Stimulated activated CD8-positive, alpha-beta memory T cell treated with anti-CD3 and anti-CD28 coated beads, Interleukin-15, amount 100 ng/mL, for 4 hours (primary cell): ENCODE results near the gene GMPPB.
"Not testable (repeated sequence)": the region's sequence is repeated elsewhere in the genome, so short reads cannot be mapped to it uniquely, and the experiment has no call there.

Experiments
- DNase-seq, 2 donors: peaks; one replicate each; pipeline ENCODE4 v3.0.0-alpha.2; 2020; ENCODE audit warnings: low read depth in 2 of 2

GMPPB gene

GRCh38 chr3:49689908-49690624 is 33.7 kb downstream of the GMPPB start:
- not testable (repeated sequence) for DNase-seq

DNA sequence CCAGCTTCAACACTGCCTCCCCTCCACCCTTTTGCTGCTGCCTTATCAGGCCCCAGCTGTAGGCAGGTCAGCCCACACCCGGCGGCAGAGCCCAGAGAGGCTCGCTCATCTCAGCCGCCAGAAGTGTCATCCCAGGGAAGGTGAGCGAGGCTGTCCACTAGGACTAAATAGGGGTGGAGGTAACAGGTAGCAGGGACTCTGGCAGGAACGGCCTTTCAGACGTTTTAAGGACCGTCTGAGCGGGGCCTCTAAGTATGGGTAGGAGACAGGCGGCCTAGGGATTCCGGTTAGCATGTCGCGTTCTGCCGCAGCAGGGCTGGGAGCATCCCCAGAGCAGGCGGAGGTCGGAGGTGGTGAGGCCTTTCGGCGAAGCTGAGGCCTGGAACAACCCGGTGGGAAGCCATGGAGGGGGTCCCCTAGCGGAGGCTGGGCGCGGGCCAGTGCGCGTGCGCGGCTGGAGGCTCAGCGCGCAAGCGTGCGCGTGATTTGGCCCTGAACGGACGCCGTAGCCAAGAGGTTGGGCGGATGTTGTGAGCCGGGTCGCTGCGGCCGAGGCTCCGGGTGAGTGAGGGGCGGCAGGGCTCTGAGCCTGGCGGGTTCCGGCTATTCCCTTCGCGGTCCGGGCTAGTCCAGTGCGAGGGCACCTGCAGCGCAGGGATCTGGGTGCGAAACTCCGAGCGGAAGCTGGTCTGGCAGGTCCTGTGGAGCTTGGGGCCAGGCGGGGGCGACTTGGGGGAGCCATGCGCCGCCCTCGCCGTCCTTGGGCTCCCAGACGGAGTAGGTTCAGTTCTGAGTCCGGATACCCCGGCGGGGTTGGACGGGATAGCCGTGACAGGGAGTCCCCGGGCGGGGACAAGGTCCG is 34.5 kb downstream of the GMPPB start, which contains the start of the genes MST1 and RNF123:
TSS of gene MST1 (minus strand) at position 429 of the 862 bp plus-strand sequence. CDS start 783 bp downstream, outside the sequence.
TSS of gene RNF123 (plus strand) at position 512 of the 862 bp plus-strand sequence. CDS start 1,609 bp downstream, outside the sequence.
- peak; percentile 80 to 82 for DNase-seq

GRCh38 chr3:49688338-49689045 is 35.3 kb downstream of the GMPPB start:
- DNase-seq: not testable (repeated sequence)

DNA sequence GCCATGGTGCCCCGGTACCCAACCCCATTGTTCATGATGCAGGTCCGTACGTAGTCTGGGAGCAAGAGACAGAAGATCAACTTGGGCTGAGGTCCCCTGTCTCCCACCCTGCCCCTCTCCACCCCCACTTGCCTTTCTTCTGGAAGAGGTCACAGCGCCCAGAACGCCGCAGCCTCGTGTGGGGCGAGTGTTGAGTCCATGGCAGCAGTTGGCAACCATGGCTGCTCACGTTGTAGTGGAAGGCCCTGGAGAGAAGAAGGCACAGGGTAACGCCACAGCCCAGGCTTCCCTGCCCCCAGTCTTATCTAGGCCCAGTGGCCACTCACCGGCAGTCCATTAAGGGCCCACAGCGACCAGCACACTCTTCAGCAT is 36.3 kb downstream of the GMPPB start:
- not testable (repeated sequence) for DNase-seq

DNA sequence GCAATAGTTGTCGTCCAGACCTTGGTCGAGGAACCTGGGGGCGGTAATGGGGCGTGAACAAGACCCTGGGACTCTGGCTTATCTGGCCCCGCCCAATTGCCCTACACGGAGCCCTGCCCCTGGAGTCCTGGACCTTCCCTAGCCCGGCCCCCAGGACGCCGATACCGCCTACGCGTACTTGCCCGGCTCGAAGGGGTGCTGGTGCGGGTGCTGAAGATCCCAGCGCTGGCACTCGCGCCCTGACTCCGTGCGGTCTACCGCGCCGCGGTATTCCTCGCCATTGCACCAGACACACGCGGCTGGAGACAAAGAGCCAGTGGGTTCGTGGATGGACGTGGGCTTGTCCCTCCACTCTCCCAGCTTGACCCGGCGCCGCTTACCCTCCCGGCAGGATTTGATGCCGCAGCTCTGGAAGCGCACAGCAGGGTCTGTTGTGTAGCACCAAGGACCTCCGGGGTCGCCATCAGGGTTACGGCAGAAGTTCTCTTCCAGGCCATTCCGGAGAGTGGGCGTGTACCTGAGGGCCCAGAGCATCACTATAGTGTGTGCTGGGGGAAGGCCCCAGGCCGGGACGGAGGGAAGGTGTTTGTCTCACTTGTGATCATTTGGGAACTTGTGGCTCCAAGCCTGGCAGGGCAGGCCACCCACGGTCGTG is 36.9 kb downstream of the GMPPB start:
- DNase-seq: not testable (repeated sequence)

DNA sequence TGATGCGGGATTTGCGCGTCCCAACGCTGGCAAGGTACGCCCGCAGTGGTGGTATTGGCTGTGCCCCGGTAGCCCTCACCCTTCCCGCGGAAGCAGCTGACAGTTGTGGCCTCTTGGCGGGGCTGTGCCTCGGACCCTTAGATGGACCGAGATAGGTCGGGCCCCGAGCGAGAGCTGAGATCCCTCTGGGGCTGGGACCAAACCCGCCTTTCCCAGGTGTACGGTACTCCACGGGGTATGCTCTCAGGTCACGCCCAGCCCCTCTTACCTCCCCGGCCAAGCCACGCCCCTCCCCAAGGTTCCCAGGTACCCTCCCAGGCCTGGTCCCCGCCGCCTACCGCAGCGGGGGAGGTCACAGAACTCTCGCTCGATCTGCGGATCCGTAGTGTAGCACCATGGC is 37.4 kb downstream of the GMPPB start:
- DNase-seq: not testable (repeated sequence)

GRCh38 chr3:49685846-49686245 is 37.9 kb downstream of the GMPPB start:
- DNase-seq: not testable (repeated sequence)

DNA sequence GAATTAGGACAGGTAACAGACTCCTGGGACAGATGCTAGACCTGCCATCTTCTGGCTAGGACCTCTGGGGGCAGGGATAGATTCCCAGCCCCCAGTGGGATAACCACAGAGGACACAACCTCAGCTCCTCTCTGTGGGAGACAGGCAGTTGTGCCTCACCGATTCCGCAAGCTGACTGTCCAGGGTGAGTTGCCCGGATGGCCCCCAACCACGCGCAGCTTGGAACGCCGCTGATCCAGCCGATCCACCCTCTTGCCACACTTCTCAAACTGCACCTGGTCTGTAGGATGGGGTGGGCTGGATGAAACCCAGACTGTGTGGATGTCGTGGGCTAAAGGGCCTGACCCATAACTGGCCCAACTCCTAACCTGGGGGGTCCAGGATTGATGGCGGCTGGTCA is 38.6 kb downstream of the GMPPB start:
- DNase-seq: not testable (repeated sequence)

- not testable (repeated sequence) for DNase-seq
Measured at GRCh38 chr3:49684453-49684852, 39.3 kb downstream of the GMPPB start.

- no peak for DNase-seq
Measured at GRCh38 chr3:49683162-49683561, 40.6 kb downstream of the GMPPB start.

DNA sequence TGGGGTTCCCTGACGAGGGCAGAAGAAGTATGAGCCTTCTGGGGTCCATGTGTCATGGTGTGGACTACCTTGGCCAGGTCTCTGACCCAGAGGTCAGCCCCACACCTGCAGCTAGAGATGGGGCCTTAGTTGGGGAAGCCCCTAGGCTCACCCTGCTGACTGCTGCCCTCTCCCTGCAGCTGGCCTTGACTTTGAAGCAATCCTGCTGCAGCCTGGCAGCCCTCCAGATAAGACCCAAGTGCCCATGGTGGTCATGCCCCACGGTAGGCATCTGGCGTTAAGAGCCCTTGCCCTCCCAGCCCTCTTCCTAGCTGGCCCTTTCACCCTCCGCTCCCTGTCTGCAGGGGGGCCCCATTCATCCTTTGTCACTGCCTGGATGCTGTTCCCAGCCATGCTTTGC is 42.2 kb downstream of the GMPPB start:
- DNase-seq: no peak

GRCh38 chr3:49681232-49681522 is 42.6 kb downstream of the GMPPB start:
- no peak for DNase-seq

- DNase-seq: no peak
Measured at GRCh38 chr3:49680493-49681231, 43.1 kb downstream of the GMPPB start.

- DNase-seq: no peak
Measured at GRCh38 chr3:49675912-49676311, 47.8 kb downstream of the GMPPB start.

DNA sequence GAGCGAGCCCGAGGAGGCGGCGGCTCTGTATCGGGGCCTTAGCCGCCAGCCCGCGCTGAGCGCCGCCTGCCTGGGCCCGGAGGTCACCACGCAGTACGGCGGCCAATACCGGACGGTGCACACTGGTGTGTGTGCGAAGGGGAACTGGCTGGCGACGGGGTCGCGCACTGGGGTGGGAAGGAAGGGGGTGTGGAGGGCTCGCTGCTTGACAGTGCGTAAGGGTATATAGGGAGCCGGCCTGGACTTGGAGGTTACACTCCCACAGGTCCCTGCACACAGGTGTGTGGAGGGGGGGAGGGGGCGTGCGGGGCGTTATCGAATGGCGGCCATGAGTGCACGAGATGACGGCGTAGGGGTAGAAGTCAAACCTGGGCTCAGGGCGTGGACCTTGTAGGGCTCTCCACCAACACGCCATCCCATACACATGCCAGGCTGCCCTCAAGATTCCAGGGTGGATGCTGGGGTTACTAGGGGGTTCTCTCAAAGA is 49.2 kb downstream of the GMPPB start:
- DNase-seq: no peak

- DNase-seq: peak; percentile 96 to 97
Measured at GRCh38 chr3:49673715-49674496, 49.8 kb downstream of the GMPPB start, which contains the start of gene APEH. TSS of gene APEH (plus strand) at chr3:49674351. CDS start at chr3:49674402, 51 bp downstream.

DNA sequence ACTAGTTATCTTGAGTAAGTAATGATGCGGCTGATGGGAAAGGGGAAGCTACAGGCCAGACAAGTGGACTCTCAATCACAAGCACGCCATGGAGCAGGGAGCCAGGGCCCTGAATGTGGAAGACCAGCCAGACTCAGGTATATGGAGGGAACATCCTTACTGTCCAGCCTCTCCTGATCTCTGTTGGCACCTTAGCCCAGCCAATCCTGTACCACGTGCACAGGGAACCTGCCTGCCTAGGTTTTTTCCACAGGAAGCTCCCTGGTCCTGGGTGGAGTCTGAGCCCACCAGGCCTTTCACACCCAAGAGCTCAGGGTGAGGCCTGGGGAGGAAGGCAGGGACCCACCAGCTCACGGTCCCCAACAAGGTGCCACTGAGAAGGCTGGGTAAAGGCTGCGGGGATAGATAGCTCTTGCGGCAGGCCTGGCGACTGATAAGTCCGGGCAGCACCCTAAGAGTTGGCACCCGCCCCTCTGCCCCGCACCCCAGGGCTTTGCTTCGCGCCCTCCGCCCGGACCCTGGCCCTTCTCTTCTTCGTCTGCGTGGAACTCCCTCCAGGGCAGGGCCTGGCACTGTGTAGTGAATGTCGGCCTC is 50.5 kb downstream of the GMPPB start:
- DNase-seq: no peak

DNA sequence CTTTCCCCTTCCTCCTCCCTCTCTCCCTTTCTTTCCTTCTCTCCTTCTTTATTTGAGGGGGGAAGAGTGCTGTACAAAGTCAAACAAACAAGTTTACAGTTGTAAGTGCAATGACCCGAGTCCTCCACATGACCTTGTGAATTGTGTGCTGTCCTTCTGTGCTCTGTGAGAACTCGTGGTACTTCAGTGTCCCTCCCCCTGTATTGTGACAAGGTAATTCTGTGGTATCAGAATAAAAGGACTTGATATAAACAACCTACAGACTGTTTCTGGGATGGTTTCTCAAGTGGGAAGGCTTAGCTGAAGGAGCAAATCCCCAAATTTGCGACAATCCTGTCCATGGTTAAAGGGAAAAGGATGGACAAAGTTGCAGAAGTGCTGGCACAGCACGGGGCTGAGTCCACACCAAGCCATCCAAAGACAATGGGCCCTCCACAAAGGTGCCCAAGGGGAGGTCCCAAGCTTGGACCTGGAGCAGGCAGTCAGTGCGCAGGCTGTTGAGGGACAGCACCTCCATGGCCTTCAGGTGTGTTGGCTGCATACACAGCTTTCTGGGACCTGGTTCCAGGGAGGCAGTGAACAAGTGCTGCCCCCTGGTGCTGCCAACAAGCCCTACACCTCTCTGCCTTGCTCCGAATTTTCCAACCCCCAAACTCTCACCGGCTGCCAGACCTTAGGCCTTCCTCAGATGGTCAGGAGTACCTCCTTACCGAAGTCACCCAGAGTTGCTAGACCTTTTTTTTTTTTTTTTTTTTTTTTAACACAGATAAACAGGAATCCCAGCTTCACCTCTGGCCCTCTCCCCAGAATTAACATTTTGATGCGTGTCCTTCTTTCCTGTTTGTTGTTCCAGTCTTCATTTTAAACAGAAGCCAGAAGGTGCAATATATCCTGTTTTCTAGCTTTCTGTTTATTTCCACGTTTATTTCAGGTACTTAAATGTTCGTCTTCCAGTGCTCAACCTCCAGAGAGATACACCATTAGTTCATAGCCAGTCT is 52.2 kb downstream of the GMPPB start:
- peak; percentile 42 to 51 for DNase-seq
